ENCODE measurements around the gene KIRREL3.

KIRREL3 gene

DNA sequence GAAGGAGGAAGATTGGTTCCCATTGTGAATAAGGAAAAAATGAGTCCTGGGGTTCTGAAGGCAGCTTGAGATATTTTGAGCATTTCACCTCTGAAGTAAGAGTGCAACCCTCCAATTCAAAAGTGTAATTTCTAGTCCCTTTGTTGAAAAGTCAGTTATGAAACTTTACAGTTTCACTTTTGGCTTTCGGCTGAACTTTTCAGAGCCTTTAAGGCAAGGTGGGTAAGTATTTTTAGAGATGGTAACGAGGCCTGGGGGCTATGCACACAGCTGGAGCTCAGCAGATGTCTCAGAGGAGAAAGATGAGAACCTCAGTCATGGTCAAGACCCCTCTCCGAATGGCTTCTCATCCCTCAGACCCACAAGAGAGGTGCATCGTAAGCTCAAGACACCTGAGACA is 267.6 kb downstream of the KIRREL3 start:
- DNase-seq, result no peak

DNA sequence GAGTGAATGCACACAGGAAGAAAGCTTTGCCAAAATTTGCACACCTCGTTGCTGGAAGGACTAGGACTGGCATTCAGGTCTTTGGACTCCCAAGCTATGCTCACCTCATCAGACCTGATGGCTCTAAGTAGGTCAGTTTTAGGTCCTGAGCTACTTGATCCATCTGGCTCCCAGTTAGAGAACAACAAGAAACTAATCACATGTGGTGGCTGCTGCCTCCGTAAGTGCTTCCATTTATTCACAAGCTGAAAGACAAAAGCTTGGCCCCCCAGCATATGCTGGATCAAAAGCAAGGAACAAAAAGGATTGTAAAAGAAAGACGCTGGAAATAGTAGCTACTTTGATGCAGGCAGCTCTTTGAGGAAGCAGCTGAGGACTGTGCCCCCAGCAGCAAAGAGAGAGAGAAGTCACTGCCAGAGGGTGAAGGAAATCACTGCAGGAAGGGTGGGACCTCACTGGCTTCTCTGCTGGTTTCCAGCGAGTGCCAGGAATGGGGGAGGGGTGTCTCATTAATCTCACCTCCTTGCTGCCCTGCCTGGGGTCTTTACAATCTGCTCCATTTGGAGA is 268.9 kb downstream of the KIRREL3 start:
- DNase-seq, result no peak

DNA sequence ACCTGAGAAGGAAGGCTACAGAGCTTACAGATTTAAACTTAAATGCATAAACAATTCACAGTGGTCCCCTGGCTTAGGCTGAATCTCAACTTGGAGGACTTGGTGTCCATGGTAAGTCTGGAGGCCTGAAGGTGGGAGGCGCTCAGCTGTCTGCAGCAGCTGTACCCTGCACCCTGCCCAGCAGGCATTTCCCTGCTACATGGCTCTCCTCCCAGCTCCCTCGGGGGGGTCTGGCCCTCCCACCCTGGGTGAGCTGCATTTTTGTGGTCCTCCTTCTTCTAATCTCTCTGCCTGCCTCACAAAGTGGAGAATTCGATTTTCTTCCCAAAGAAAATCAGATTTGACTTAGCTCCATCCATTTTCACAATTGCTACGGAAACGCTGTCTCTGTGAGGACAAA is 273.2 kb downstream of the KIRREL3 start:
- no peak for DNase-seq

DNA sequence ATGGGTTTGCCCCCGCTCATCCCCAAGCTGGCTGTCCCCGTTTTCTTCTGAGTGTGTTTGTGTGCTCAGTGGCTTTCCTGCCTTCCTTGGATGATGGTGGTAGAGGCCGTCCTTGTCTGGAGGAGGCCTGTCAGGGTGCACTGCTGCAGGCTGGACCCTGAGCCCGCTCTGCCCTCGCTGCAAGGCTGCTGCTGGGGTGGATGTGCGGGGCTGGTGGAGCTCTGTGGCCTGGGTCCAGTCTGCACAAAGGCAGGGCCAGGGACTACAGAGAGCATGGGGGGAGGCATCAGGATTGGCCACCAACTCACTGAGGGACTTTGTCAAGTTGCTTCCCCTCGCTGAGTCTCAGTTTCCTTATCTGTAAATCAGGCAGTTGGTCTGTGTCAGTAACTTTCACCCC is 275.0 kb downstream of the KIRREL3 start:
- DNase-seq, result no peak

DNA sequence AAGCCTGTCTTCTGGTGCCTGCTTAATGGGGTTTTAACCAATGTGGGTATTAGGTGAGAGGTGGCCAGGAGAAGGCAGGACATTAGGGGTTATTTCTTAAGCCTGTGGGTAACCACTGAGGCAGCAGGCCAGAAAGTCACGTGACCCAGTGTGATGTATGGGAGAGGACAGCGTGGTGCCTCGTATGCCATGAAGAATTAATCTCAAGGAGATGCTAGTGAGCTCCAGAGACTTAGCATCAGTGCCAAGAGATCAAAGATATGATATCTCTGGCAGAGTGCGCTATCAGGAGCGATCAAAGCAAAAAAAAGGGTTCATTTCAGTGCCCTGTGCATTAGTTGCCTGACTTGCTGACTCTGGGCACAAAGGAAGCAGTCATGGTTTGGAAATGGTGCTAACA is 275.5 kb downstream of the KIRREL3 start:
- DNase-seq, result no peak

DNA sequence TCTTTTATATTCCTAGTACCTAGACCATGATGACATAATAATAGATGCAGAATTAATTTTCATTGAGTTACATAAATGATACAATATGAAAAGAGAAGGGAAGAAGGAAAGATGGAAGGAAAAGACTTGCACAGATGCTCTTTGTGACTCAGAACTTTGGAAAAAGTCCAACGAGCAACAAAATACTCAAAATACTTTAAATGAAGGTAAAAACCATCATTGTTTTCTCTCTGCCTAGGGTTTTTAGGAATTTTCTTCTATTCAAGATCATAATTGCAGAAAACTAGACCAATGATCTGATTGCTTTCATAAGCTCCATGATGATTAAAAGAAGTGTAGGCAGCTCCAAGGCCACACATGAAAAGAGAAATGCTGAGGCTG is 276.9 kb downstream of the KIRREL3 start:
- DNase-seq, result no peak

DNA sequence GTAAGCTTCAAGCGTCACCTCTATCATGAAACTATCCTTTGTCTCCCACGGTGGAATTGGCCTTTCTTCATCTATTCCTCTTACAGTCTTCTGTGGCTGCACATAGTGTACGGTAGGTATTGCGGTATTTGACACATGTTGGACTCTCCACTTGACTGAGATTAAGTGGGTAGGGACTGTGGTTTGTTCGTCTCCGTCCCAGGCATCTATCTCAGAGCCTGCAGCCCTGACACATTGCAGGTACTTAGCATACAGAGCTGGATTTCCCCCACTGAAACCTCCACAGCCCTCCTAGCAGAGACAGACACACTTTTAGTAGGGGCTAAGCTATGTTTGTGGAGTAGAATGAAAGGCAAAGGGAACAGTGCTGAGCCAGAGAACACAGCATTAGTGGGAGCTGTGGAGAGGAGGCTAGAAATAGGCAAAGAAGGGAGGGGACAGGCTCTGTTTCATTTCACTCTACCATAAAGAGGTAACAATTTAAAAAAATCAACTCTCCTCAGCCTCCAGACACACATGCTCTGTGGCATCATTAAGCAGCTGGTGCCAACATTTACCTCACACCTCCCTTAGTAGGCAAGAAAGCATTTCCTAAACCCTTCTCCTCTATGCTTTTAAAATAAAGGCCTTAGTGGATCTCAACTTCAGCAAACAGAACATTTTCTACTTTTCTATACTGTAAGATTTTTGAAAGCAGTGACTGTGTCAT is 277.5 kb downstream of the KIRREL3 start:
- DNase-seq, result no peak

DNA sequence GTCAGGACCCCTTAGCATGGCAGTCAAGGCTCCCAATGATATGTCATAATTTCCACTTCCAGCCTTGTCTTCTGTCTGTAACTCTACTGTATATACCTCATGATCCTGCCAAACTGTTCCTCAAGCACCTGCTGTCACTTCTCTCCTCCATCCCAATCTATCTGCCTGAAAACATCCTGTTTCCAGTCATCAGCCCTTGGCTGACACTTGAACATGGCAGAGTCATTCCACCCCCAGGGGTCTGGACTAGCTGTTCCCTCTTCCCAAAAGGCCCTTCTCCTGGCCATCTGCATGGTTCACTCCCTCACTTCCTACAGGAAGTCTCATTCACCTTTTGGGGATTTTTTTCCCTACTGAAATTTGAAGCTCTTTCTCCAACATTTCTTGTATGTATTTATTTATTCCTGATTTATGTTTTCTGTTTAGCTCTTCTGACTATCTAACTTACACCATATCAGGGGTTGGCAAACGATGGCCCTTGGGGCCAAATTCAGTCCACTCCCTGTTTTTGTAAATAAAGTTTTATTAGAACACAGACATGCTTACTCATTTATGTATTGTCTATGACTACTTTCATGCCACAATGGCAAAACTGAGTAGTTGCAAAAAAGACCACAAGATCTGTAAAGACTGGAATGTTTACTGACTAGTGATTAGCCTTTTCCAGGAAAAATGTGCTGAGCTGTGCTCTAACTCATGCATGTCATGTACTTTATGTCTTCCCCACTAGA is 278.4 kb downstream of the KIRREL3 start:
- DNase-seq, result no peak

DNA sequence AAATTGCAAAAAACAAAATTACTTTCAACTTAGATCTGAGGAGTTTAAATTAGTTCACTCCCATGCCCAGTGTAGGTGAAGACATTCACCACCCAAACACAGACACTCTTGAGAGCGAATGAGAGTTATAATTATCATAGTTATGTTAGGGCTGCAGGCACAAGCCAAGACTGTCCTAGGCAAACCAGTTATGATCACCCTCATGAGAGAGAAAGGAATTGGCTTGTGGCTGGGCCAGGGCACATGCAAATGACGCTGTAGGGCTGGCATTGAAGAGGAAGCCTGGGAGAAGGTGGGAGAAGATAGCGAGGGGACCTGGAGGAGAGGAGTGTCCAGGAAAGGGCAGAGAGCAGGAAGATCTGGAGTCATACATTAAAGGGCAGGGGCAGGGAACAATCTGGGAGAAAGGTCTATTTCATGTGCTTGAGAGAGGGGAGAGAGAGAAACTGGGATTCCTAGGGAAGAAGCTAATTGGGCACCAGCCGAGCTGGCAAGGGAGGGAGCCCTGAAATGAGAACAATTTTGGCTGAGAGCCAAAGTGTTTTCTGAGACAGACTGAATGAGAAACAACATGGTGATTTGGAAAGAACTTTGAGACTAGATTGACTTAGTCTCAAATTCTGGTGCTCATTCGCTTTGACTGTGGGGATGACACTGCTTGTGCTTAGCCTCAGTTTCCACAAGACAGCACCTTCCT is 279.9 kb downstream of the KIRREL3 start:
- DNase-seq, result no peak

DNA sequence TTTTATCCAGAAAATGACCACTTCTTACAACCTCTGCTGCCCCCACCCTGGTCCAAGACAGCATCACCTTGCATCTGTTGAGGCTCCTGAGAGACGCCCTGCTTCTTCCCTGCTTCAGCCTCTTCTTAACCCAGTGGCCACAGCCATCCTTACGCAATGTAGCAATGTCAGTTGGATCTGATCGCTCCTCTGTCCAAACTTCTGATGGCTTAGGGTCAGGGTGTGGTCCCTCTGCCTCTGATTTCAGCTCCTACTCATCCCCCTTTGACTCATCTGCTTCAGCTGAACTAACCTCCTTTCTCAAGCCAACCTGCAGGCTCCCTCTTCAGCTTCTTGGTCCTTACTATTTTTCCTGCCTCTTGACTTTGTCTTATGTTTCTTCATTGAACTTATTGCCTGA is 280.8 kb downstream of the KIRREL3 start:
- no peak for DNase-seq

DNA sequence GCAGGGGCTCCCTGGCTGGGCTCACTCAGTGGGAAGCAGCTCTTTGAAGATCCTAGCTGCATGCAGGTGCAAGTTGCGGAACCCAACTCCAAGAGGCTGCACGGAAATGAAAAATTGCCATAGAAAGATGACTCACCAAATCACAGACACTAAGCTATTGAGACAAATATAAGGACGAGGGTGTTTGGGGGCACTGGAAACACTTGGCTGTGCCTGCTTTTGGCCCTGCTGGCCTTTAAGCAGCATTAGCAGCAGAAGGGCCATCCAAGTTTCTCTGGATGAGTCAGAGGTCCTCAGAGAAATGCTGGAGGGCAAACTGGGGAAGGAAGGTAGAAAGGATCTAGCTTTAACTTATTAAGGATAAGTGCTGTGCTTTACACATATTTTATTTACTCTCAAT is 282.3 kb downstream of the KIRREL3 start:
- DNase-seq, result no peak

DNA sequence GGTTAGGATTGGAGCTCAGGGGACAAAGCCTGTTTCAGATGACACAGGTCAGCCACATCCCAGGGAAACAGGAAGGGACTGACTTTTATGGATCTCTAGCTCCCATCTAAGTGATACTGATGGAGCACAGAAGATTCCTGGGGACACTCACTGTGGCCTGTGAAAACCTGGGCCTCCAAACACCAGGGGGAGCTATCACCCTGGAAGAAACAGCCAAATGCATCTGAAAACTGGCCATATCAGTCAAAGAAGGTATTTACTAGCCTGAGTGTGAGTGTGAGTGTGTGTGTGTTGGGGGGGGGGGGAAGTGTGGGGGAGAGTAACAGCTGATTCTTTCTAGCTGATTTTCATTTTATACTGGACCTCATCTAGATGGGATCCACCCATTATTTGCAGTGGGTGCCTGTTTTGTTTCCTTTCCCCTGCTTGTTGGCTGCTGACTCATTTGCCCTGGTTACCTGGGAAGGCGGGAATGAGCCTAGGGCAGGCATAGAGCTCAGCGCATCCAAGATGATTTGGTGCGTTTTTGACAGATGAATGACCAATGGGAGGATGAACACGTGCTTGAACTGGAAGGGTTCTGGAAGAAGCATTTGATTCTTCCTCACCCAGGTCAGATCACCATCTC is 284.0 kb downstream of the KIRREL3 start:
- peak; percentile 41 for DNase-seq

DNA sequence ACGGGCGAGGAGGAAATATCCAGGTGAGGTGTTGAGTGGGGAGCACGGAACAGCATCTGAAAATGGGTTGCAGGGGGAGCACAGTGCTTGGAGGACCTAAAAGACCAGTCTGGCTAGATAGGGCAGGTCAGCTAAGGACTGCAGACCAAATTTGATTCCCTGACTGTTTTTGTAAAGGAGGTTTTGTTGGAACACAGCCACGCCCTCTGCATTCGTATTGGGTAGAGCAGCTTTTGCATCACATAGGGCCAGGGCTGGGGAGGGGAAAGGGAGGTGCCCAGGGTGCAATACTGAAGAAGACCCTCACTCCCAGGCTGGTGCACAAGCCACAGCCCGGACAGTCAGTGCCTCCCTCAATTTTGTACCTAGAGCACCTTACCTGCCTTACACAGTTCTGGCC is 286.8 kb downstream of the KIRREL3 start:
- DNase-seq, result no peak

DNA sequence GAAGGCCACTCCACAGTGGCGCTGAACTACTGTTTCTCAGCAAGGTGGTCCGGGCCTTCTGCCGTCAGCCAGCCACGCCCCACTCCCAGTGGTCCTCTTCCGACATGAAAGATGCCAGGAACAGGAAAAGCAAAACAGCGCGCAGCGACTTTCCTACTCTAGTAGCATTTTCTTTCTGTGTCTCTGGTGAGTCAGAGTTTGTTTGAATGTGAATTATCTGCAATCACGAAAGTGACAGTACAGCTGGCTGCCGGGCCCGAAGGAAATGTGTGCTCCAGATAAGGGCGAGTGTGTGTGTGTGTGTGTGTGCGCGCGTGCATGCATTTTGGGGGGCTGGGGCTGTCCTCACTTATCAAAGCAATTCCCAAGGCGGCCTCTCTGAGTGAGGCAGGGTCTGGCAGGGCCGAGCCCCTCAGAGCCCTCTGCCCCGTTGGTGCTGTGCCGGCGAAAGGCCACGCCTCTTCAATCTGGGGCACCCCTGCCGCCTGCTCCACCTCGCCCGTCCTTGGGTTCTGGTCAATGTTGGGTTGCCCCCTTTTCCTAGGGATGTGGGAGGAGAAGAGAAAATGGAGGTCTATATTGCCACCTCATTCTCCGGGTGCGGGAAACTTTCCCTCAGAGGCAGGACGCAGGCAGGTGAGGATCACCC is 288.5 kb downstream of the KIRREL3 start:
- peak; percentile 38 for DNase-seq

DNA sequence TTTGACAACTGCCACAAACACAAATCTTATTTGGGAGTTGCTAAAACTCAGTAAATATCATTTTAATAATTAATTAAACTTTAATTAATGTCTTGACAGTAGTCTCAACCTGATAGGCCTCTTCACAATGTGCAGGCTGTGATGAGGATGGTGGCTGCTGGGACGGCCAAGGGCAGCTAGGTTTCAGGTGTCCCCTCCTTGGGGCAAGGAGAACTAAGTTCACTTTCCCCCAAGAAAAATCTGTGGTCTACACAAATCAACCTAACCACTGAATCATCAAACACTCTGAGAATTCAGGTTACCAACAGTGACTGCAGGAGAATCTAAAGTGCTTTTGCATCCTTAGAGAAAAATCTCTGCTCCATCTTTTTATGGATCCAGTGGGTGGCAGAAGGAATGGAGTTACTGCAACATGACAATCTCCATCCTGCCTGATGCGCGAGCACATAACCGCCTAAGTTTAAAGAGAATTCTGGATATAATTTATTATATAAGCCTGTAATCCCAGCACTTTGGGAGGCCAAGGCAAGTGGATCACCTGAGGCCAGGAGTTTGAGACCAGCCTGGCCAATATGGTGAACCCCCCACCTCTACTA is 289.7 kb downstream of the KIRREL3 start:
- DNase-seq, result no peak

DNA sequence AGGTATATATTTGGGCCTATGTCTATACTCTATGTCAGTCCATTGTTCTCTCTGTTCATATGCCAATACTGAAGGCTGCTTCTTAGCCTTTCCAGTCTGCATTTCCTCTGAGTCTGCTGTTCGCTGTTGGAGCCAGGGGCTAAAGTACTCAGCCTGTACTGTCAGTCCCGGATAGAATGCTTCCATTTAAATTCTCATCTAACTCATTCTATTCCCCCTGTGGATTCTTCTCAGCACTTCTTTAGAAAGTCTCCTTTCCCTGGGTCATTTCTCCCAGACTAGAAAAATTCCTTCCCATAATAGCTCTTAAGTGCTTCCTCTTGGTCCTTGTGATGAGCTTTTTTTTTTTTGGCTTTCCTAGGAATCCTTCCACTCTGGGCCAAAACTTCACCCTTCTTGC is 293.1 kb downstream of the KIRREL3 start:
- DNase-seq, result no peak

DNA sequence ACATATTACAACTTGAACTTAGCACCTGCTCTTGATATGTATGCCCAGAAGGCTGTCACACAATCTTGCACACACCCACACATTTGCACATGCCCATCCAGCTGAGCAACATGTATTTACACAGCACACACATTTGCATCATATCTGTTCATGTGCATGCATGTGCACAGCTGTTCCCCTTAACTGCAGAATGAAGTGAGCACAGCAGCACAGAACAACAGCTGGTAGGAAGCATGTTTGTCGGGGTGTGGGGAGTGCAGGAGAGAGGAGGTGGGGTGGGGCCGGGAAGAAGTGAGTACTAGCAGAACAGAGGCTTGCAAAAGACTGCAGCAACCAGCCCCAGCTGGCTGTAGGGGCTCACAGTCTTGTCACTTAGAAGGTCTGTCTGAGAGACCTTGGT is 296.5 kb downstream of the KIRREL3 start:
- DNase-seq, result no peak

DNA sequence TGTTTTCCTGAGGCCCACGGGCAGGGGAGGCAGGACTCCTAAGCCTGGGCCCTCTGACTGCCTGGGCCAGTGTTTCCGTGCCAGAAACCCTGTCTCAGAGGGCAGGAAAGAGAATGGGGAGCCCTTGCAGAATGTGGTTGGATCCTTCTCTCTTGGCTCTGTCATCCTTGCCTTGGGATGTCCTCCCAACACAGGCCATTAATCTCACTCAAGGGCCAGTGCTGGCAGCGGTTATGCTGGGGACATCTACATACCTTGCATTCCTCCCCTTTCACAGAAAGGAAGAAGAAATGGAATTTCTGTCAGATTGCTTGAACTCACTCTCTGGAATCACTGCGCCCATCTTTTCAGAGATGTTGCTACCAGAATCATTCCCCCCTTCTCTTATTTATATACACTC is 296.9 kb downstream of the KIRREL3 start:
- DNase-seq, result no peak

DNA sequence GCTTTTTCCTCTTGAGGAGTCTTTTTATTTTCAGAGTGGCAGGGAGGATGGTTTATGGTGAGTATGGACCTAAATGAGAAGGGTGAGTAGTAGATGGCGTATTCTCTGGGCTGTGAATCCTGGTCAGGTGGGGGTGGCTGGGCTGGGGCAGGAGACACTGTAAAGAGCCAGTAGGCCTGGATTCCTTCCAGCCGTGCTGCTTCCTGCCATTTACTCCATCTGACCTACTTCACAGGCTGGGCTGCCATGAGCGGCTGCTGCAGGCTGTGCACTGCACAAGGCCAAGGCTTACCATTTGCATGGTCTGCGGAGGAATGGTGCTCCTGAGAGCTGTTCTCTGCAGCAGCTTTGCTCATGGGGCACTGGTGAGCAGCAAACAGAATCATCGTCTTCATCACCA is 297.6 kb downstream of the KIRREL3 start:
- DNase-seq, result no peak

DNA sequence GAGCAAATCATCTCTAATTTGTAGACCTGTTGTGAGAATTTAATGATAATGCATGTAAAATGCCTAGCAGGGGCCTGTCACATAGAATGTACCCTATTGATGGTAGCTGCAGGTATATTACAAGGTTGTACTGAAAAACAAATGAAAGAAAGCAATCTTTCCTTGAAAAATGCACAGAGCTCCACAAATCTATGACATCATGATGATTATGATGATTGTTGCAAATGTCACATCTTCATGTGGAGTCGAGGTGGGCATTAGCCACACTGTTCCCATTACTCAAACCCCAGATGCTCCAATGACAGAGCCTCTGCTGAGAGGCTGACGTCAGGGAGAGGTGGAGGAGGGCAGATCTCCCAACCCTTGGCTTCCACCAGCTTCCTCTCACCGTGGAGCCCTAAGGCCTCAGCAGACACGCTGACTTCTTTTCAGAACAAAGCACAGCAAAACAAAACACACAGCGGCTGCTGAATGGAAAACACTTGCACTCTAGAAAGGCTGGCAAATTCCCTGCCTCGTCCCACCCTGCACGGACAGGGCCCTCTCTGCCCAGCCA is 298.3 kb downstream of the KIRREL3 start:
- no peak for DNase-seq

DNA sequence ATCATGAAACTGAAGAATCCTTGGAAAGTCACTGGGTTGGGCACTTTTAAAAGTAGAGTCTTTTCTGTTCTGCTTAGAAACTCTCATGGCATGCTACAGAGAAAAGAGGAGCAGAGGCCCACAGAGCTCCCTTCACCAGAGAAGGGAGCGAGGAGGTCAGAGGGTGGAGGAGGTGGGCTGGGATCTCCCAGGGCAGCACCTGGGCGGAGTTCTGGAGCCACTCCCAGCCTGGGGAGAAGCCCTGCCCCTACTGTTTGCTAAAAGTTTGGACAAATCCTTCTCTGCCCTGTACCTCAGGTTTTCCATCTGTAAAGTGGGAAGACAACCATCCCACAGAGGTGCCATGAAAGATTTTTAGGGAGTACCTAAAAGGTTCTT is 299.1 kb downstream of the KIRREL3 start:
- DNase-seq, result no peak

All from hematopoietic multipotent progenitor cell treated with erythropoietin and hydrocortisone succinate and interleukin-3 and kit ligand, for 8 days (in vitro differentiated cells).